HL-60 (cell line): ENCODE results near the gene POR.

Experiments
- DNase-seq, 2 experiments: peaks; one replicate each; pipeline ENCODE4 v3.0.0-alpha.2; 2010 to 2020; ENCODE audit warnings: low read depth in 1 of 2, low spot score in 1 of 2
- H3K27ac ChIP-seq: fragments of 250-450 bp; sonication (Bioruptor Pico); replicated peaks from 2 replicates; pipeline ENCODE4 v1.5.1; 2020; ENCODE audit warnings: mild to moderate bottlenecking, moderate library complexity
- H3K27me3 ChIP-seq: fragments of 250-450 bp; sonication (Bioruptor Pico); 2 replicates; pipeline ENCODE4 v1.5.1; 2021; ENCODE audit warnings: mild to moderate bottlenecking, moderate library complexity; ENCODE audit not compliant: insufficient read depth, poor library complexity, severe bottlenecking
- H3K4me3 ChIP-seq: replicated peaks from 2 replicates; pipeline ENCODE4 v1.5.1; 2011; ENCODE audit warnings: mild to moderate bottlenecking, control low read depth, low read length; ENCODE audit not compliant: insufficient read depth
- CTCF ChIP-seq: IDR thresholded peaks from one replicate; pipeline ENCODE4 v1.5.1; 2011; ENCODE audit warnings: low read length, control low read depth, inconsistent platforms; ENCODE audit not compliant: insufficient read depth
- GABPA ChIP-seq: IDR thresholded peaks from 2 replicates; pipeline ENCODE4 v1.6.1; 2012; ENCODE audit warnings: low read depth
- POLR2AphosphoS5 ChIP-seq: IDR thresholded peaks from 2 replicates; pipeline ENCODE4 v1.6.1; 2012; ENCODE audit warnings: low read depth
- REST ChIP-seq: IDR thresholded peaks from 2 replicates; pipeline ENCODE4 v1.6.1; 2012; ENCODE audit warnings: low read depth; ENCODE audit not compliant: insufficient replicate concordance
- SPI1 ChIP-seq: IDR thresholded peaks from 2 replicates; pipeline ENCODE4 v1.6.1; 2012; ENCODE audit warnings: low read depth, mild to moderate bottlenecking, borderline replicate concordance

Gene POR

DNA sequence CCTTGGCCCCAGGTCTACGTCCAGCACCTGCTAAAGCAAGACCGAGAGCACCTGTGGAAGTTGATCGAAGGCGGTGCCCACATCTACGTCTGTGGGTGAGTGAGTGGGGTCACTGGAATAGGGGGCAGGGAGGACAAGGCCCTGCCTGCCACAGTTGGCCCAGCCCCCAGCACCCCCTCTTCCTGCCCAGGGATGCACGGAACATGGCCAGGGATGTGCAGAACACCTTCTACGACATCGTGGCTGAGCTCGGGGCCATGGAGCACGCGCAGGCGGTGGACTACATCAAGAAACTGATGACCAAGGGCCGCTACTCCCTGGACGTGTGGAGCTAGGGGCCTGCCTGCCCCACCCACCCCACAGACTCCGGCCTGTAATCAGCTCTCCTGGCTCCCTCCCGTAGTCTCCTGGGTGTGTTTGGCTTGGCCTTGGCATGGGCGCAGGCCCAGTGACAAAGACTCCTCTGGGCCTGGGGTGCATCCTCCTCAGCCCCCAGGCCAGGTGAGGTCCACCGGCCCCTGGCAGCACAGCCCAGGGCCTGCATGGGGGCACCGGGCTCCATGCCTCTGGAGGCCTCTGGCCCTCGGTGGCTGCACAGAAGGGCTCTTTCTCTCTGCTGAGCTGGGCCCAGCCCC, 71.3 kb downstream of the POR start:
- no peak for DNase-seq
- no peak overlapping the region for H3K27ac ChIP-seq
- no peak overlapping the region for H3K4me3 ChIP-seq
- TF ChIP-seq GABPA (no peak), REST (no peak), CTCF (no peak), POLR2AphosphoS5 (no peak), SPI1 (no peak)
- H3K27me3 ChIP-seq, result no peaks in the 10 kb centered on the region

DNA sequence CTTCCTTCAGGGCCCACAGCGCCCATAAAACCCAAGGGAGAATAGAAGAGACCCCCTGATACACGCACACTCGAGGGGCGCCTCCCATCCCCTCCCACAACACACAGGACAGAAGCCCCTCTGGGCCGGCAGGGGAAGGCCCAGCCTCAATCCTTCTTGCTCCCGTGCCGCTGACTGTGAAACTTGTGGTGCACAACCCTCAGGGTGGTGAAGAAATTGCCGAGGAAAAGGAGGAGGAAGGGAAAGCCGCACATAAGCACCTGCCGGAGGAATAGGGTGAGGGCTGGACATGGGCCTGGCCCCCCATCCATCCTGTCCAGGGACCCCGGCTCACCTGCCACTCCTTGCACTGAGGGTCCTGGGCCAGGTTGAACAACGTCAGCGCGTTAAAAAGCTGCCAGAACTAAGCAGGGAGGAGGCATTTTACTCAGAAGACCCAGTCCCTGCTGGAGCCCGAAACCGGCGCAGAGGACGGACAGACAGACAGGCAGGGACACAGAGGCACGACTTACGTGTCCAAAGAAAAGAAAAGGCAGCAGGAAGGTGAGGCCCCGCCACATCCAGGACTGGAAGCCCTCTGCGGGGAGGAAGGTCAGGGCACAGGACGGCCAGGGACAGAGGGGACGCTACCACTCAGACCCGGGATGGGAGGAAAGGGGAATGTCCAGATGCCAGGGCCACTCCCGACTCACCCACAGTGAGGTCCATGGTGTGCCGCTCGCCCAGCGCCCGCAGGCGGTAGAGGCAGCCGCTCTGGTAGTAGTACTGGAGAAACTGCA, 72.3 kb downstream of the POR start:
- no peak for TF ChIP-seq POLR2AphosphoS5
- H3K27ac ChIP-seq, result no peak overlapping the region
- no peaks in the 10 kb centered on the region for H3K27me3 ChIP-seq
- DNase-seq, result no peak
- H3K4me3 ChIP-seq, result no peak overlapping the region

DNA sequence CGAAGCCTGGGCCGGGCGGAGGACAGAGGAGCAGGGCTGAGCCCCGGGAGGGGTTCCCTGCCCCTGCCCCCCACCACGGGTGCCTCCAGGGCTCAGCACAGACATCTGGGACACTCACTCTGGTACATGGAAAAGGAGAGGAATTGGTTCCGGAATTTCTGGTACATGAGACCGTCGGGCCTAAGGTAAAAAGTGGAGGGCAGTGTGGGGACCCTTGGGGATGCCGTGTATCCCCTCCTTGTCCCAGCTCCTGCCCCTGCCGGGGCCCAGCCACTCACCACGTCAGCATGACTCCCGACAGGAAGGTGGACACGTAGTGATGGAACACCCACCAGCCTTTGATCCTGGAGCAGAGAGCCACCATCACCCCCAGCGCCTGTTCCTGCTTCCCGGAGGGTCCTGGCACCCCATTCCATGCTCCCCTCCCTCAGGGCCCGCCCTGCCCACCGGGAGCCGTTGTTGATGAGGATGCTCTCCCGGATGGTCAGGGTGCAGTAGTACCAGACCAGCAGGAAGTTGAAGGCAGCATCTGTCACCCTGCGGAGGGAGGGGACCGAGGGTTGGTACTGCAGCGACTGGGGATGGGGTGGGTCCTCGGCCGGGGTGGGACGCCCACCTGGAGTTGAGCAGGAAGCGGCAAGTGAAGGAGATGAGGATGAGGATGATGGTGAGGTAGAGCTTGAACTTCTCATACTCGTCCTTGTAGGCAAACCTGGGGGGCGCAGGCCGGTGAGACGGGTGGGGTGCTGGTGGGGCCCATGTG, 73.0 kb downstream of the POR start:
- Histone ChIP-seq H3K27ac (no peak overlapping the region), H3K27me3 (no peaks in the 10 kb centered on the region), H3K4me3 (no peak overlapping the region)
- DNase-seq, result no peak
- TF ChIP-seq POLR2AphosphoS5, result no peak
- TF ChIP-seq SPI1, result no peak
- TF ChIP-seq REST, result no peak
- no peak for TF ChIP-seq GABPA
- TF ChIP-seq CTCF, result no peak
